Measurements from ENCODE around the gene CLSTN2.

Gene CLSTN2

DNA sequence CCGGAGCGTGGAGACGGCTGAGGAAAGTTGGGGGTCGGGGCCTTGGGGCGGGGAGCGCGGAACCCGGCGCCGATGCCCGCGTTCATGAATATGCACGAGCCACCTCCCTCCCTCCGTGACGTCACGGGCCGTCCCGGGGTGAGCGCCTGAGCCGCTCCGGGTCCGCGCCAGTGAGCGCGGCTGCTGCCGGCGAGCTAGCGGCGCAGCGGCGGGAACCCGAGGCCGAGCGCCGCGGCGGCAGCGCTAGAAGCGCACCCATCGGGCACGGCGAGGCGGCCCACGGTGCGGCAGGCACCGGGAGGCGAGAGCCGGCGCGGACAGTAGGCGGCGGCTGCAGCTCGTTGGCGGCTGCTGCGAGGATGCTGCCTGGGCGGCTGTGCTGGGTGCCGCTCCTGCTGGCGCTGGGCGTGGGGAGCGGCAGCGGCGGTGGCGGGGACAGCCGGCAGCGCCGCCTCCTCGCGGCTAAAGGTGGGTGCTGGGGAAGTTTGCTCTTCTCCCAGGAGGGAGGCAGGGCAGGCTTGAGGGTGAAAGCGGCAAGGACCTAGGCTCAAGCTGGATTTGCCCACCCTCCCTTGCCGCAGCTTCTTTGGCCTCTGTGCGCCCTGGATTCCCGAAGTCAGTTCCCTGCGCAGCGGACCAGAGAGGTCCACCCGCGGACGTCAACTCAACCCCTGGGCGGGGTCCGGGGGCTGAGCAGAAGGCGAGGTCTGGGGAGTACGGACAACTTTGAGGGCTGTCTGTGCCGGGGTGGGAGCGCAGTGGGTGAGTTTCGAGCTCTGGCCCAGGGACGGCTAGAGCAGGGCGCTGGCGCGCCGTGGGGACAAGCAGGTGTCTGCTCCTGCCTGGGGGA, at the start of gene CLSTN2:
TSS of gene CLSTN2 (plus strand) at position 170 of the 850 bp plus-strand sequence.
- no peak for DNase-seq

DNA sequence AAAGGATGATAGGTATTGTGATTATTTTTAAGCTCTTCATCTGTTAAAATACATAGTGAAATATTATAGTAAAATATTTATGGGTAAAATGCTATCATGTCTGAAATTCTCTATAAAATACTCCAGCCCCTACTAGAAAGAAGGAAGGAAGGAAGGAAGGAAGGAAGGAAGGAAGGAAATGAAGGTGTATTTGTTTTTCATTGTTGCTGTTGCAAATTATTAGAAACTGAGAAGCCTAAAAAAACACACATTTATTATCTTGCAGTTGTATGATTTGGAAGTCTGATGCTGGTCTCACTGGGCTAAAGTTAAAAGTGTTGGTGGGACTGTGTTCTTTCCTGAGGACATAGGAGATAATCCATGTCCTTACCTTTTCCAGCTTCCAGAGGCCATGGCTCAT, 47.6 kb upstream of the CLSTN2 start:
- DNase-seq = no peak

DNA sequence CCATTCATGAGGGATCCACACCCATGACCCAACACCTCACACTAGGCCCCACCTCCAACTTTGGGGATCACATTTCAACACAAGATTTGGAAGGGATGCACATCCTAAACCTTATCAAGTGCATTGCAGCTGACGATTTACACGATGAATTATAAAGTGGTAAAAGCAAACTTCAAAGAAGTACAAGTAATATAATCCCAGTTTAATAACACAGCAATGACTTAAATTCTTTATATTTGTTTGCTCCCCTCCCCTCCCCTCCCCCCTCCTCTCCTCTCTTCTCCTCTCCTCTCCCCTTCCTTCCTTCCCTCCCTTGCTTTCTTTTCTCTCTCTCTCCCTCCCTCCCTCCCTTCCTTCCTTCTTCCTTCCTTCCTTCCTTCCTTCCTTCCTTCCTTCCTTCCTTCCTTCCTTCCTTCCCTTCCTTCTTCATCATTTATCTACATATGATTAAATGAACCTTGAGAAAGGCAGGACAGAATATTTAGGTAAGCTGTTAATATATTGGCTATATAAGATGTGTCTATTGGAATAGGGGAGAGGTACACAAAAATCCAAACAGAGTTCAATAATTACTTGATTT, 46.3 kb upstream of the CLSTN2 start:
- no peak for DNase-seq

DNA sequence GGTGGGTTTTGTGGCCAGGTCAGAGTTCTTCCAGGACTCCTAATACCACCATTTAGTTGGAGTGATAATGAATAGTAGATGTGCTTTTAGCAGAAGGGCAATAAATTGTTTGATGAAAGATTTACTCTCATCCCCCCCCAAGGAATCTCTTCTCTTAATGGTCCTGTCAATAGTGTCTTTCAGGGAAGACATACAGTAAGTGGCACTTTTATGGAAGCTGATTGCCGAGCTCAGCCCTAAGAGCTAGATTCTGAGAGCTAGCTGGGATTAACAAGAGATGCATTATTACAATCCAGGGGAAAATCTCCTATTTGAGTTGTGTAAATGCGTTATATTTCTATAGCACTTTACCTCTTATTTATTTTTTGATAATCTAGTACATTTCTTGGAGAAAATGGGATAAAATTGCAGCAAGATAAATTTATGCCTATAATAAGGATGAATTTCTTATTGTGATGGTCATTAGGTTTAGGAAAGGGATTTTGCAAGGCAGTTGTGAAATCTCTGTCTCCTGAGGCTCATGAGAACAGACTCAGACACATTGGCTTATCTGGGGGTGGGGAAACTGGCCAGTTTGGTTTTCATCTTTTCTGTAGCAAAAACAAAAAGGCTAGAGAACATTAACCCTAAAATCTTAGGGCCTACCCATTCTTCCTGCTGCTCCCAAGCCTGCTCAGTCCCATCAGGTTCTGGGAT, 41.6 kb upstream of the CLSTN2 start:
- no peak for DNase-seq

DNA sequence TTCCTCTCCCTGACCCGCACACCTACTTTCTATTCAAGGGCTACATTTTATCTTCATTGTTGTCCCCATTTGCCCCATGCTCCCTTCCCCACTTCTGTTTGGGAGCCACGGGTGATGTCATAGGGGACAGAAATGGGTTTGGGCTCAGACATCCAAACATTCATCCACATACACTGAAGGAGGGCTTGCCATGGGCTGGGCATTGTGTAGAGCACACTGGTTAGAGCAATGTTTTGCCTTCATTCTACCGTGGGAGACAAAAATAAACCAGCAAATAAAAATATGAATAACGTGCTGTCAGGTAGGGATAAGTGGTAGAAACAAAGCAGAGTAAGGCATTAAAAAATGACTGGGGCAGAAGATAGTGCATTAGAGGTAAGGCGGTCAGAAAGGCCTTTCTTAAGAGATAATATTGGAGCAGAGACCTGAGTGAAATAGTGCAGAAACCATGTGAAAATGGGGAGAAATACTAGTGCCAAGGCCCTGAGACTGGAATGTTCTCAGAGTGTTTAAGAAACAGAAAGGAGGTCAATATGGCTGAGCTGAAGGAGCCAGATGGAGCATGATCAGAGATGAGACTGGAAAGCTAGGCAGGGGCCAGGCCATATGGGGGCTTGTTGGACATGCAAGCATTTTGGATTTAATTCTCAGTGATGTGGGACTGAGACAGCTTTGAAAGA, 40.9 kb upstream of the CLSTN2 start:
- no peak for DNase-seq

DNA sequence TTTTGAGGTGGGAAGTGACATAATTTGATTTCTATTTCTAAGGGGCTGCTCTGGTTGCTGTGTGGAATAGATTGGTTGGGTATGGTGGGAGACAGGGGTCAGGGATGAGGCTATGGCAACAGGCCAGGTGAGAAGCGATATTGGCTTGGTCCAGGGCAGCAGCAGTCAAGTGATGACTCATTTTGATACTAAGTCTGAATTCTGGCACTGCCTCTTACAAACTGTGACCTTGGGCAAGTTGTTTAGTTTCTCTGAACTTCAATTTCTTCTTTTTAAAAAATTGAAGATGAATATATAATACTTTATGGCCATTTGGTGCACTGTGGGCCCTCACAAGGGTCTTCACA, 40.4 kb upstream of the CLSTN2 start:
- no peak for DNase-seq

DNA sequence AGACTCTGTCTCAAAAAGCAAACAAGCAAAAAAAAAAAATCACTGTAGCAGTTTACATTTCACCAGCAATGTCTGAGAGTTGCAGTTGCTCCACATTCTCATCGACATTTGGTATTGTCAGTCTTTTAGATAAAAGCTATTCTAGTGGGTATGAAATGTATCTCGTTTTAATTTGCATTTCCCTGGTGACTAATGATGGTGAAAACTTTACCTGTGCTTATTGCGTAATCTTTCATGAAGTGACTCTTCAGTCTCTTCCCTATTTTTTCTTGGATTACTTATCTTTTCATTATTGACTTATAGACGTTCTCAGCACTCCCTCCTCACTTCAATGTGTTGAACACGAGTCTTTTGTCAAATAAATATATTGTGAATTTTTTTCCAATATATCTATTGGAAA, 37.2 kb upstream of the CLSTN2 start:
- no peak for DNase-seq

DNA sequence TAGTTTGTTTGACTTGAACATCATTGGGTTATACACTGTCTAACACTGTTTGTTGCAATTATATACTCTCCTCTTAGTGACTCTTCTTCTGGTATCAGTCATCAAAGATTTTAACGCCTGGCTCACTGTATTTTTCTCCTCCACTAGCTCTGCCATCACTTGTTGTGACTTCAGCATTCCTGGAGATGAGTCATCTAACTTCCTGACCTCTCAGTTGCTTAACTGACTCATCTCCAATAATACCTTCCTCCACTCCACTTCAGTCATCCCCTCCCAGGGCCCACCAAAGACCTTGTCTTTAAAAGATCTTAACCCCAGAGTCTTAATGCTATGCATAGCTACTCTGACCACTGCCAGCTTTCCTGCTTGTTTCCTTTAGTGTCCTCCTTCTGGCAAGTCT, 28.6 kb upstream of the CLSTN2 start:
- no peak for DNase-seq

DNA sequence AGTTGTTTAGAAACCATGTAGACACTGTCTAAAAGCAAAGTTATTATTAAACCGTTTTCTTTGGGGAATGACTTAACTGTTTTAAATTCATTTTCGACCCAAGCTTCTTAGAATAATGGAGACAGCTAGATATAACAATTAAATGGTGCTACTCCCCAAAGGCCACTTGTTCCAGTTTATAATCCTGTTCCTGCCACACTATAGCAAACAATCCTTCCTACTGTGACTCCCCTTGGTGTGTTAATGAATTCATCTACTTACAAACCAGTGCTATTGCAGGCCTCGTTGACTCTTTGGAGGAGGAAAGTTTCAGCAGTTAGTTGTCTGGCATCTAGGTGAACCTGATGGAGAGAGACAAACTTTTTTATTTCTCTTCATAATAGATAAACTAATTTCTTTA, 25.2 kb upstream of the CLSTN2 start:
- DNase-seq = no peak

DNA sequence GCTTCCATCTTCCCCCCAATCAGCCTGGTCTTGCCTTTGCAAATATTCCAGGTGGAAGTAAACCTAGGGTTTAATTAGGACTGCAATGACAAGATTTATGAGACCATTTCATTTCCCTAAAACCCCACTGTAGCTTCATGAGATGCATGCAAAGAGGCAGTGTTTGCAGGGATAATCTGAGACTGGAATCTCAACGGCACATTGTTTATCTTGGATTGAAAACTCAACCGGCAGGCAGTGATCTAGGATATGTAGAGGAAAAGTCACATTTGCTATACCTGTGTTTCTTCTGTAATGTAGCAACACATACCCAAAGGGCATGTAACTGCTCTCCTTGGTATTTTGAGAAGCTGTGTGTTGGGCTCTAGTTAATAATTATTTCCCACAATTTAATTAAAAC, 18.7 kb upstream of the CLSTN2 start:
- no peak for DNase-seq

DNA sequence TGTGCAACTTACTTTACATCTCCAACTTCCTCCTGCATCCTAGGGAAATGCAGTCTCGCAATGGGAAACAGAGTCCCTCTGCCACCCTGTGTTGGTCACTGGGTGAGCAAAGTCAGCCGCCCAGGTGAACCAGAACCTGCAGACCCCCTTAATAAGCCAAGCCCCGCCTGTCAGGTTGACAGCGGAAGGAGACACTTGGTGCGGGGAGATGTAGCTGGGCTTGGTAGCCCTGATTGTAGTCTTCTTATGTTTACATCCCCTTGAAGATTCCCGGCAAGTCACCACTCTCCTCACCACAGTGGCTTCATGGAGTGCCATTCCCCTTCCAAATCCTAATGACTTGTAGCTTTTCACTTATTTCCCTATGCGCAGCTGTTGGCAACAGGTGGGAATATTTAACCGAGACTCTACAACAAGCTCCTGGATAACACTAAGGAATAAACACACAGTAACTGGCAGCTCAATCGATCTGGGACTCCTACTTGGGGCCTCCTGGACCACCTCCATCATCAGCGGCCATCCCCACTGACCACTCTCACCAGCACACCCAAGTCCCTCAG, 17.7 kb upstream of the CLSTN2 start:
- DNase-seq = no peak

DNA sequence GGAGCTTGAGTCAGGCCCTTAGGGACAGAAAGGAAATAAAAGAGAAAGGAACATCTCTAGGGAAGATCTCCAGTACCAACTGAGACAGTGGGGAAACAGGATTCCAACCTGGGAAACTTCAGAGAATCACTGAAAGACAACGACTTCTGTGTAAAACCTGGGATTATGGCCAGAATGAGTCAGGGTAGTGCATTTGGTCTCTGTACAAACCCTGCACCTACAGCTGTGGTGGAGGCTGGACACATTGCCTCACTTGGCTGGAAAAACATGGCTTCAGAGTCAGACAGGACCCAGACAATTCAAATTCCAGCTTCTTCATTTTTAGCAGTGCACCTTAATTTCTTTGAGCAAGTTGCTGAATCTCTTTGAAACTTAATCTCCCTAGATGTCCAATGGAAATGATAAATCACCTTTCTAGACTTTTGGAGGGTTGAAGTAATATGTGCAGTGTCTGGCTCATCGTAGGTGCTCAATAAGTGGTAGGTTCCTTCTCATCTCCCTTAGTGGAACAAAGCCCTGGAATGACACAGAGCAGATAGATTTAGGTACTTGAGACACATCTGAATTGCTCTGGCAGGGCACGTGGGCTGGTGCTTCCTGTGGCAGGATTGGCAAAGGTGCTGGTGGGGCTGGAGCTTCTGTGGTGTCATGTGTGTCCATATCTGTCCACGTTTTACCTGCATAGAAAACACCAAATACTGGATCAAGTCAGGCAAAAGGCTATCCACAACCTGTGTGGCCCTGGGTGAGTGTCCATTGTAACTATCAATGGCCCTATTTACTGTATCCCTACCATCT, 6.1 kb upstream of the CLSTN2 start:
- no peak for DNase-seq

DNA sequence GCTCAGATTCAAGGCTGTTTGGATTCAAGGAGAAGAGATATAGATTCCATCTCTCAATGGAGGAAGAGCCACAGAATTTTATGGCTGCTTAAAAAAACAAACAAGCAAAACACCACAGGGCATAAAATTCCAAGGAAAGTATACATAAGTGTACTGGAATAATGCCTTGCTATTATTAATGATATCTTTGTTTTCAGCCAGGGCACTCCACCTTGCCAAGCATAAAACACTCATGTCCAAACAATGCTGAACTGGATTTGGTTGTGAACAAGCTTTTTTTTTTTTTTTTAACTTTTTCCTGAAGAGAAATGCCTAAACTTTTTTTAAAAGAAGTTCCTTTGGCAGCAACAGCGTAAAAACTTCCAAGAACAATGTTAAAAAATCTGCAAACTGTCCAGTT, 4.8 kb upstream of the CLSTN2 start:
- DNase-seq = no peak

DNA sequence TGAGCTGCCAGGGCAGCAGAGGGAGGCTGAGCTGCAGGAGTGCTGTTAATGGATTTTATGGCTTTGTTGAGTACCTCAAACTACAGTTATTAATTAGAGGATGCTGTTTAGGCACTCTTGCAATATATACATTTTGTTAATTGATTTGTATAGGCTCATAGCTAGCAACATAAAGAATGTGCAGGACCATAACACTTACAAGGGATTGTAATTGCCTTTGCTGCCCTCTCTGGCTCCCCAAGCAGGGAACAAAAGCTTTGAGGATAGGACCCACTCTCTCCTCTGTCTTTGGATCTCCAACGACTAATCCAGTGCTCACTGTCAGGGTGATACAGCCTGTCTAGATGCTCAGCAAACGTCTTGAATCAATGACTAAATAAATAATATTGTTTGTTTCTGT, 1.2 kb upstream of the CLSTN2 start:
- no peak for DNase-seq

DNA sequence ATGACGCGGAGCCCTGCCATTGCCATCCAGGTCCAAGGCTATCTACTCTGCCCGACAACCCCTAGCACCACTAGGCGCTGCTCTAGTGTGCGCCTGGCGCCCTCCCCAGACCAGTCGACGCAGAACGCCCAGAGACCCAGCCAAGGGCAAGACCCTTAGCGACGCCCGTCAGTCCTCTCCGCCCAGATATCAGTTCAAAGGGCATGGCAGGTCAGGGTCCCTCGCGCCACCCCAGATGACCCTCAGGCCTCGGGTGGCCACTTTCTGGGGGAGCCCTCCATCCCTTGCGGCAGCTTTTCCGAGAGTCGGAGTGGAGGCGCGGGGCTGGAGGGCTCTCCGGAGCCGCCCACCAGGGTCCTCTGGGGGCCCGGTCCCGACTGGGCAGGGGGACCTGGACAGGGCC, 371 bp upstream of the CLSTN2 start:
- no peak for DNase-seq

DNA sequence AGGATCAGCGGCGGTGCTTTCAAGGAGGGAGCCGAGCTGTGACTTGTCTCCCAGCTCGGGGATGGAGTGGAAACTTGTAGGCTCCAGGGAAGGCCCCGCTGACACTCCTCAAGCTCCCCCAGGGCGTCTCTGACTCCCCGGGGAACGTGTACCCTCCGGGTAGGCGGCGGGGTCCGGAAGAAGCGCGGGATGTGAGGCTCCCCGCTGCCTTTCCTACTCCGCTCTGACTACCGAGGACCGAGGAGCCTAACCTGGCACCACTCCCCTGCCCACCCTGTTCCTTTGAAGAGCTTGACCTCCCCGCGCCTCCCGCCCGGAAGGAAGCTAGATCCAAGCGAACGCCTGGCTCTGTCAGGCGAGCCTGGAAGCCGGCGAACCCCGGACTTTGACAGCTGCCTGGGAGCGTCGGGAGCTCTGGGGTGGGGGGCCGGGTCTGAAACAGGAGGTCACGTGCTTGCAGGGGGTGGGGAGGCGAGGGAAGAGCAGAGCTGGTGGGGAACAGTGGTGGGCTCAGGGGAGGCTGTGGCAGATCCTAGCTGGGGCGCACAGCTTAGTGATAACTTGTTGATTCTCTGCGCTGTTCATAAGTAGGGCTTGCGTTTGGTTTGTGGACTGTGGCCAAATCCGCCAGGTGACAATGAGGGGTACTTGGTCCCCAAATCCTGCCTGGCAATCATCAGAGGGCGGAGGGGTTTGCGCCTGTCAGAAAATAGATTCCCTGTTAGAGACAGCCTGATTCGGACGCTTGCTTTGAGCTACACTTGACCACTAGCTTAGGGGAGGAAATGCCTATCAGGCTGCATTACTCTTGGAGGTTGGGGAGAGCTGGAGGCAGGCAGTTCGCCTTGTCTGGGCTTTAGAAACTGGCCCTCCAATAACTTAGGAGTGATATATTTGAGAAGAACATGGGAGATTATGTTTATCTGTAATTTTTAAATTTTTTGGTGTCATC, 1.2 kb downstream of the CLSTN2 start:
- DNase-seq = no peak

DNA sequence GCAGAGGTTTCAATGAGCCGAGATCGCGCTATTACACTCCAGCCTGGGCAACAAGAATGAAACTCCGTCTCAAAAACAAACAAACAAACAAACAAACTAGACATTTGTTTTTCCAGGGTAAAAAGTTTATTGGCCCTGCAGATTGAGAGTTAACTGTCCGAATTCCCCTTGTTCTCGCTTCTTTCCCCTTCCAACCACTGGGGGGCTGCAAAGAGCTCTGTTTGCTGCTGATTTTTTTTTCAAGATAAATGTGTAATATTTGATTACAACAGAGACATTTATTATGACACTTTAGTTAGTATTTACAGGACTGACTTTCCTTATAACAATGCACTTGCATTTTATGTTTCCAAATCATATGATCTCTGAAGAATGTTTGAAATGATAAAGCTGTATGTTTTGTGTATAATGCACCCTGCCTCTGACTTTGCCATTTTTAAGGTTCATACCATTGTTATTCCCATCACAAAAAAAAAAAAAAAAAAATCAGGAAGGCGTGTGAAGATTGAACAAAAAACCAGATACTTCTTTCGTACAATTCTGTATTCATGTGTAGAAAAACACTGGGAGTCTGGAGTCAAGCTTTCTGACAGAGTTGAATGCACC, 2.8 kb downstream of the CLSTN2 start:
- DNase-seq = no peak

DNA sequence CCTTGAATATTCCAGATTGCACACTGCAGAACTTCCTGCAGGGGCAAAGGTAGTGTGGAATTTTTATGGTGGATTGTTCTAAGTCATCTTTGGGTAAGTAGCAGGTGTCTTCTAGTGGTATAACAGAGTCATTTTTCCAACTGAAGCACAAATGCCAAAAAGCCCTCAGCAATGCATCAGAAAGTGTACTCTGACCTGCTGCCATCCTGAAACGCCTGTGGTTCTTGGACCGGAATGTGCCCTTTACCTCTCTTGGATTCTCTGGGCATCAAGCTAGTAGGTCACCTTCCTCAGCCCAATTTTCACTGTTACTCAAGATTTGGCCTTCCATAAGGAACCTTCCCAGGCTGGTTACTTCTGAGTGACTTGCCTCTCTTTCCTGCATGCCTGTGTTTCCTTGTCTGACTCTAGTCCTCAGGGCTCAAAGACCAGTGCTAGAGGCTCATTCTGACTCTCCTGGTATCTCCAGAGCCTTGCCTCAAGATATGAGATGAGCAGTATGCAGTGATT, 4.8 kb downstream of the CLSTN2 start:
- no peak for DNase-seq

DNA sequence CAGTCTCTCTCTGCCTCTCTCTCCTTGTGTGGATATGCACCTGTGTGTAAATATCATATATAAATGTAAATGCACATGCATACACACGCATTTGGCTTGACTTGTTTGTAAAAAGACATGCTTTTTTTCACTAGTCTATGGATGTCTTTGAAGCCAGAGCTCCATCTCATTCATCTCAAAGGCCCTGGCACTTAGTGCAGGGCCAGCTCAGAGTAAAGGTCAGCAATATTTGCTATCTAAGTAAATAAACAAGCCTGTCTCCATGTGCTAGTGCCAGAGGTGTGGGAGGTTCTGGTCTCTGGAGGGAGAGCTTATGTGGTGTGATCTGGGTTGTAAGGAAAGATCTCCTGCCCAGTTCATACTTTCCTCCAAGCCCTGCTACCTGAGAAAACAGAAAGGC, 5.6 kb downstream of the CLSTN2 start:
- no peak for DNase-seq

DNA sequence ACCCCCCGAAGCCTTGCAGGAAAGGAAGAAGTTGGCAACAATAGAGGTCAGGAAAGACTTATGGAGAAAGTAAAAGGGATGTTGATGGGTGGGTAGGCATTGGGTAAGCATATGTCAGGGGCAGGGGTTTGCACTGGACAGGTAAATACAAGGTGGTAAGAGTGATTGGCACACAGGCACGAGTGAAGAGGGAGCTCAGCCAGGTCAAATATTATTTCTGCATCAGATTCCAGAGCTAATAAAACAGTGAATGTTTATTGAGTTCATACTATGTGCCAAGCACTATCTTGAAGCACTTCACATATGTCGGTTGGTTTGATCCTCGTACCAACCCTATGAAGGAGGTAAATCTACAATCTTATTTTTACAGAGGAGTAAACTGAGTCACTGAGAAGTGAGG, 6.6 kb downstream of the CLSTN2 start:
- no peak for DNase-seq

Measured in CD4-positive, alpha-beta T cell treated with Interleukin-10 for 1 hour (primary cell).